GM10266 (cell line): ENCODE results near the gene MTOR.

Source experiments
- DNase-seq: peaks from one replicate; pipeline ENCODE4 v3.0.0; 2012; ENCODE audit errors: extremely low spot score
- CTCF ChIP-seq: IDR thresholded peaks from 2 replicates; pipeline ENCODE4 v1.5.1; 2012; ENCODE audit warnings: mild to moderate bottlenecking, low read depth; ENCODE audit not compliant: control insufficient read depth, insufficient read depth; ENCODE audit errors: missing control alignments

The MTOR gene

GRCh38 chr1:11256299-11256698, 6.1 kb downstream of the MTOR start:
- no peak for DNase-seq
- TF ChIP-seq CTCF, result no peak

GRCh38 chr1:11253226-11253625, 9.1 kb downstream of the MTOR start:
- no peak for TF ChIP-seq CTCF
- no peak for DNase-seq

GRCh38 chr1:11252538-11252937, 9.8 kb downstream of the MTOR start:
- no peak for TF ChIP-seq CTCF
- DNase-seq, result no peak

GRCh38 chr1:11248169-11248568, 14.2 kb downstream of the MTOR start:
- no peak for DNase-seq
- TF ChIP-seq CTCF, result no peak

GRCh38 chr1:11245904-11246719, 16.2 kb downstream of the MTOR start:
- DNase-seq, result no peak
- TF ChIP-seq CTCF, result no peak

- no peak for DNase-seq
- no peak for TF ChIP-seq CTCF
Observed at GRCh38 chr1:11245248-11245647, 17.1 kb downstream of the MTOR start.

- TF ChIP-seq CTCF, result no peak
Observed at GRCh38 chr1:11238311-11238710, 24.0 kb downstream of the MTOR start.

More at GRCh38 chr1:11238311-11238710, 24.0 kb downstream of the MTOR start:
- no peak for DNase-seq
